Glomerular visceral epithelial cell (primary cell): ENCODE measurements around the gene ARHGAP15.

ENCODE experiments used
- DNase-seq: peaks from one replicate; pipeline ENCODE4 v3.0.0-alpha.2; 2016; ENCODE audit errors: extremely low spot score

ARHGAP15 gene

DNA sequence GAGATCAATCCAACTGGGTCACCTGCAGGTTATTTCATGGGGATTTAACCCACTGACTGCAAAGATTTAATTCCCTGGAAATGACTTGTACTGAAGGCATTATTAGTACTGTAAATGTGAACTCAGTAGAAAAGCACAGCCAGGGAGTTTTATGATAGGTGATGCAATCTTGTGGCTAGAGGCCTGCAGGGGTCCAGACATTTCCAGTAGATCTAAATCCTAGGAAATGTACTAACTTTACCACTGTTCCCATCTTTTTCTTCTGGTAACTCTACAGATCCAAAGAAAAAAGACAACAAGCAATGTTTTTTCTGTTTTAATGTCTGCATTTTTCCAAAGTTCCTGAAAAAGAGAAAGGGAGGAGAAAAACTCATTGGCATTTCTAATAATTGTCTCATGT is 500.1 kb downstream of the ARHGAP15 start:
- peak; percentile 39 for DNase-seq

DNA sequence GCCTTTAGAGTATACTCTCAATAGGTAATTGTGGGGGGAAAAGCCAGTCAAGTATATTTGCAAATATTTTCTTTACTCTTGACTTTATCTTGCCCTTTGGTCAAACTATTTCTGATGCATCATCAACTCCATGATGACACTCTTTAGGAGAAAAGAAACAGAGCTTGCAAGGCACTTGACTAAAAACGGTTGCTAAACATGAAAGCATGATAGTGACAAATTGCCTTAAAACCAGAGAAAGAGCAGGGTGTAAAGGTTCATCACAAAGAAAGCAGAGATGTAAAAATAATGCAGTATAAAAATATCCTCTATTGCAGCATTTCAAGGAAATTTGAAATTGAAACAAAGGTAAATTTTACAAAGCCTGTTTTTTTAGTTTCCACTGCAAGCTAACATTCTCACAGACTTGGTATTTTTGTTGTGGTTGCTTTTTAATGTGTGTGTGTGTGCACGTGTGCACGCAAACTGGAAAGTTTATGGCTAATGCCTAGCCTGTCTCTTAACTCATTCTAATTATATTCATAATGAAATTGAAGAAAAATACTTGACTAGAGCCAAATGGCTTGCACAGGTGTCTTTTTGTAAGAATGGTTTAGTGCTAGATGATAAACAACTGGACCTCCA is 503.6 kb downstream of the ARHGAP15 start:
- DNase-seq, result no peak

DNA sequence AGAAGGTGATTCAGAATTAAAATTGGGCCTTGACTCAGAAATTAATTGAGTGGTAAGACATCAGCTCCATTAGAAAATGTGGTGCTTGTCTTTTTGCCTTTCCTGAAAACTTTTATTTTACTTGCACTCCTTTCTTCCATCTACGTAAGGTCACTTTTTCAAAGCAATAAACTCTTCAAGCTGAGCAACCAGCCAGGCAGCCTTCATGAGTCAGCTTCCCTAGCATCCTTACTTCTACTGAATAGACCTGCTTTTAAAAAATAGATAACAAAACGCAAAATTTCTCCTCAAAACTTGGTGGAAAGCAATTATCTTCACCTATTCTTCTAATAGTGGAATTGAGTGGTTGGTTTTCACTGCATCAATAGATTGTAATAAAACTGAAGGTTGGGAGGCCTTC is 504.2 kb downstream of the ARHGAP15 start:
- DNase-seq, result no peak

DNA sequence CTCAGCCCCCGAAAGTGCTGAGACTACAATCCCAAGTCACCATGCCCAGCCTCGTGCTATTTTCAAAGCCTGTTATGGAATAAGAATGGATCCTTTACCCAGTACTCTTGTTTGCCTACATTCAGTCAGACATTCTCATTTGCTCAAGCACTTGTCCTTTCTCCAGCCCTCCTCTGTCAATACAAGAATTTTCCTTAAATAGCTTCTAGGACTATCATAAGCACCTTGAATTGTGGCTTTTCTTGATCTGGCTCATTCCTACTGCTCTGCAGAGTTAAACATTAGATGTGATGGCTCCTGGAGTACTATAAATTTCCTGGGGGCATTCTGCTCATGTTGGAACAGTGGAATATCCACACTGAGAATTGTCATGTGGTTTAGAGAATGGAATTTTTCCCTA is 506.1 kb downstream of the ARHGAP15 start:
- DNase-seq, result no peak

DNA sequence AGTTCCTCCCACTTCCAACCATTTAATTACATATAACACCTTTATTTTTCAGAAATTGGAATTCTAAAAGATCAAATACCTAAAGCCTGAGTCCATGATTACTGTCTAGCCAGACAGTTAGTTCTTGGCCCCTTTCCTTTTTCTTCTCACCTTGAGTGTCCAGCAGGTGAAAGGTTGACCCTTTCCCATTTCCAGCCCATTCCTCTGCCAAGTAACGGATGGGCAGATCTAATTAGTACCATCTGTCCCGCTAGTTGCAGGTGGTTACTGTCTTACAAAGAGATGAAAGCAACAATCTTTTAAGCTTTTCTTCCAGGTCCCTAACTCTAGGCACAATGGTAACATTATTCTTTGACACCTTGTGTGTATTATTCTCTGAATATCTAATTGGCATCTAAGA is 506.7 kb downstream of the ARHGAP15 start:
- DNase-seq, result no peak

DNA sequence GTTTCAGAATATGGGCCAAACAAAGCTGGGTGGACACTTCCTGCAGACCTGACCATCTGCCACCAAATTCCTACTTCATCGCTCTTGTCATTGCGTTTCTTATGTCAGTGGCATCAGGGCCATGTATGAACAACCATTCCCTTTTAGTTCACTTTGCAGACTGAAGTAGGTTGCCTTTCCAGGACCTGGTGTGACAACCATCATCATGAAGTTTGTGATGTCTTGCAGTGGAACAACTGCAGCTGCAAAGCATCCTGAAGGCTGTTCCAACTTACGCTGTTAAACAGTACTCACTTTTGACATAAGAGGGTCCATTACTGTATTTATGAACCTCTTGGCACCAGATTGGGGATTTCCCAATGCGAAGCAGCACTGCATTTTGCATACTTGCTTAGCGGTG is 511.6 kb downstream of the ARHGAP15 start:
- DNase-seq, result no peak

DNA sequence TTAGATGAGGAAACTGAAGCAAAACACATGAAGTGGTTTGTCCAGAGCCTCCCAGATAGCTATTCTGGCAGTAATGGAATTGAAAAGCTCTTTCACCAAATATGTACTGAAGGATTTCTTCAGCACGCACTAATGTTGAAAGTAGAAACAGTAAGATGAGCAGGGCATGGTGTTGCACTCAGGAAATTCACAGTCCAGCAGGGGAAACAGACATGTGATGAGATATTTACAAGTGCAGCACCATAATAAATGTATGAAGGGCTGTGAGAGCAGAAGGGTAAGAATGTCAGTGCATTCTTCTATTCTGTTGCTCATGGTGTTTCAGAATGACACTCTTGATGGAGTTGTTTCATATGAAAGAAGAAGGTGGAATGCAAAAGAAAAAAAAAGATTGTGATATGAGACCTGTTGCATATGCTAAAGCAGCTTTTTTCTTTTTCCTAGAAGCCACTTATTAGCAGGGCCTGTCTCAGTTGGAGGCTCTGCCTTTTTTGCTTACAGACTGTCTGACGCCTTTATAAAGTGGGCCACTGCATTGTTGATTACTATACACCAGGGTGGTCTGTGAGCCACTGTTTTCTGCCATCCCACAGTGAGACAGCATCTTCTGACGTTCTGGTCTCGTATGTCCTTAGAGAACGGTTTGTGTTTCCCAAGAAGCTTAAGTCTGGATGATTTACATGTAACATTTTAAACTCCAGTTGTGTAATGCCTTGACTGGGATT is 516.9 kb downstream of the ARHGAP15 start:
- peak; percentile 11 for DNase-seq

DNA sequence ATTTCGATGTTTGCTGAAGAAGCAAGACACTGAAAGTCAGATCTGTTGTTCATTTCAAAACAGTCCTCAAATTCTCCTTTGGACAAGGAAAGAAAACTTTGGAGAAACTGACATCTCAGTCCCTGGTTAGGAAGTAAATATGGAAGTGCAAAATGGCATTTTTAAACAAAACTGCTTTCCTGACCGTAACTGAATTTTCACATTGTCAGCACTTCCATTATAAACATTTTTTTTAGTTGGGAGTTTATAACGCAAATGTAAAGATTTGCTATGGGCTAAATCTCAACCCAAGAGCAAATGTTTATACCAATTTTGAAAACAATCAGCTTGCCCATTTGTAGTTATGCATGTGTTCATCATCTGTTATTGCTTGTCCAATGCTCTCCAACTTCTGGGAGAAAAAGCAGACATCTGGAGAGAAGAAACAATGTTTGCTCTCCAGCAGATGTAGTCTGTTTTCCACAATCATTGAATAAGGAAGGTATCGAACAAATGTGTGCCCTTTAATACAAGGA is 520.1 kb downstream of the ARHGAP15 start:
- no peak for DNase-seq

DNA sequence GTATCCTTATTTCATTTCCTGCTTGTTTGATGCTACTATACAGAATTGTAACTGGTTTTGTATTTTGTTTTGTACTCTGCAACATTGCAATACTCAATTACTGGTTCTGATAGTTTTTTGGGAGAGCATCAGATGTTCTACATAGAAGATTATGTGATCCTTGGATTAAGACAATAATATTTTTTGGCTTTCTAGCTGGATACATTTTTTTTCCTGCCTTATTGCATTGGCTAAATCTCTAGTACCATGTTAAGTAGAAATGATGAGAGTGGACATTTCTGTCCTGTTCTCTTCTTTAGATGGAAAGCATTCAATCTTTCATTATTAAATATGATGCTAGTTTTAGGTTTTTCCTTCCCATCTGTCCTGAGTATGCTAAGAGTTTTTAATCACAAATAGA is 523.5 kb downstream of the ARHGAP15 start:
- no peak for DNase-seq

DNA sequence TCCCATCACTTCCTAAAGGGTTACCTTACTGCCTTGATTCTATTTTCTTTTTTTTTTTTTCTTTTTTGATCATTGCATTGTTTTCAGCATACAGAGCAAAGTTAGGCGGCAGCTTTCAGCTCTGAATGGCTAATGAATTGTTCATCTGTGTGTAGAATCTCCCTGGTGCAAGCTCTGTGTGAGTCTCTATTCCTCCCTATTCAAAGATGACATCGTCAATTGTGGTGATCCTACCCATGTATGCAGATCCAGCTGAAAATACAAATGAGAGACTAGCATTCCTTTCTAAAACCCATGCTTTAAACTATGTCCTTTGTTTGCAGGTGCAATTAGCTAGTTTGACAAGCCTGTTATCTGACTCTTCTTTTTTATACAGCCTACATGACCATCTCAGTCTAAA is 539.0 kb downstream of the ARHGAP15 start:
- DNase-seq, result no peak

DNA sequence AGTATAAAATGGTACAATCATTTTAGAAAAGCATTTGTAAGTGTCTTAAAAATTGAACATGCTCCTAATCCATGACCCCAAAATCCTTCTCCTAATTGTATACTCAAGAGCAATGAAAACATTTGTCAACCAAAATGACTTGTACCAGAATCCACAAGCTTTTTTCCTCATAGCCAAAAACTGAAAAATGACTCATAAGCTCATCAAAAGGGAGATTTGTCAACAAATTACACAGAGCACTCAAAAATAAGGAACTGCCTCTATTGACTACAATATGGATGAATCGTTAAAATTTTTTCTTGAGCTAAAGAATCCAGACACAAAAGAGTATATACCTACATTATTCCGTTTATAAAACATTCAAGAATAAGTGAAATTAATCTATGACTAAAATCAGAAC is 544.8 kb downstream of the ARHGAP15 start:
- no peak for DNase-seq

DNA sequence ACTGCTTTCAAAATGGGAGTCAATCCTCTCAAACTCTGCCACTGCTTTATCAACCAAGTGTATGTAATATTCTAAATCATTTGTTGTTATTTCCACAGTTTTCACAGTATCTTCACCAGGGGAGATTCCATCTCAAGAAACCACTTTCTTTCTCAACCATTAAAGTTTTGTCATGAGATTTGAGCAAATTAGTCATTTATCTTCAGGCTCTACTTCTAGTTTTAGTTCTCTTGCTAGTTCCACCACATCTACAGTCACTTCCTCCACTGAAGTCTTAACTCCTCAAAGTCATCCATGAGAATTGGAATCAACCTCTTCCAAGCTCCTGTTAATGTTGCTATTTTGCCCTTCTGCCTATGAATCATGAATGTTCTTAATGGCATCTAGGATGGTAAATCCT is 545.8 kb downstream of the ARHGAP15 start:
- no peak for DNase-seq

DNA sequence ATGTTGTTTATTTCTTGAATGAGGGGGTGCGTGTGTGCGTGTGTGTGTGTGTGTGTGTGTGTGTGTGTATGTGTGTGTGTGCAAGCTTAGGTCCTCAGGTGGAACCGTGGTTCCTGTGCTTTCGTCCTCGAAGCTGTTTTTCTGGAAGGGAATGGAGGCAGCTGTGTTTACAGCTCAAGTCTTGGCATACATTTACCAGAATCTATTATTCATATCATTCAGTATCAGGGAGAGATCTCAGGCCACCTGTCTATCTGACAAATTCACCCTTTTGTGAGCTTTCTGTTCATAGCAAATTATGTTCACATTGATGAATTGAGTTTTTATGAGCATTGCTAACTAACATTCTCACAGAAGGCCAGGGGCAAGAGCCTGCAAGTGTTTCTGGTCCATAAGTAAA is 550.4 kb downstream of the ARHGAP15 start:
- DNase-seq, result no peak

DNA sequence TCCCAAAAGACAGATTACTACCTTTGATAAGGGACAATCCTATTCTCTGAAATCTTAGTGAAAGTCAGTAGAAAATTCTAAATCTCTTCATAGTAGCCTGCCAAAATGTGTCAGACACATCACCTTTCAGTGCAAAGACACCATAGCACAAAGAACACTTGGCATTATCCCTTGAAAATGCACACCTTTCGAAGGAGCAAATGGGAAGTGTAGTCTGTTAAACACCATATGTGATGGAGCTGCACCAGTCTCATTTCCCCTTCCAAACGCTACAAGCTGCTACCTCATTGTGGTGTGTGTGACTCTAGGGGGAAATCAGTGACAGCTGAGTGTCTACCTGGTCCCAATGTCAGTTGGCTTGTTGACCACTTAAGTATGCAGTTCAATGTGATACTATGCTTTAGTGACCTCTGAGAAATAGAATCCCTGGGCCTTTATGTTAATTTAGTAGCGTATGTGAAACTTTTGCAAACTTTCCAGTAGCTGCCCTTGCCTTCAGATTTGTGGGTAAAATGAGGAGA is 551.7 kb downstream of the ARHGAP15 start:
- no peak for DNase-seq

DNA sequence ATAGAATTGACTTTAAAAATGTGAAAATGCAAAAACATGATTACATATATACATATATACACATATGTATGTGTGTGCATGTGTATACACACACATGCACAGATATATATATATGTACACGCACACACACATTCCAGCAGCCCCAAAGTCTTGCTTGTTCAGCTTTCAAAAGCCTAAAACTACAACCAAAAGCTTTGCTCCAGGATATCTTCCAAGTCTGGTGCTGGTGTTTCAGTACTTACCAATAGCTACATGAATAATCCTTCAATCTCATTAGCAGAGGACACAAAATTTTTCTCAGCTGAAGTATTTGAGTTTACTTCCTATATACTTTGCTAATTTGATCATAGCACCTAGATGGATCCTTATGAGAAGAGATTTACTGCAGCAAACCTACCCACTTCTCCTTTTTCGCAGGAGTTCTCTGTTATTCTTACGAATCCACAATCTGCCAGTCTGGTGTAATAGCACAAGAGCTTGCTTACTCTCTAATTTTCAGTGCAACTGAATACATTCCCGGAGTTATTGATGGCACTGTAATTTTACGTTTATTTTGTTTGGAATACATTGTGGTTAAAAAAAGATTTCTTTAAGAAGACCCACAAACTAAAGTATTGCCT is 553.3 kb downstream of the ARHGAP15 start:
- DNase-seq, result no peak

DNA sequence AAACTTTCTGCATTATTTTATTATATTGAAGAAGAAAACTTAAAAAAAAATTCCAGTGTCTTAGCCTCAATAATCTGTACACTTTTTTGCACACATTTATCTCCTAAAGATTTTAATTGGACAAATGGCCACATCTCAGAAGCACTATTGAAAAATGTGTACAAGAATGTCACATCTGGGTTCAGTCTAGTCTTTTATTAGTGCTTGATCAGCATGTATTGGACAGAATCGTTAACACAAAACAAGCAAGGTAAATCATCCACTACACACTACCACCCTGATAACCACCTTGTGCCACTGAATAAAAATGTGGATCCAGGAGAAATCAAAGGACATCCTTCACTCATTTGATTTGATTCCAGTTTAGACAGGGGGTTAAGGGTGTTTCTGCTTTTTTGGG is 554.8 kb downstream of the ARHGAP15 start:
- DNase-seq, result no peak

DNA sequence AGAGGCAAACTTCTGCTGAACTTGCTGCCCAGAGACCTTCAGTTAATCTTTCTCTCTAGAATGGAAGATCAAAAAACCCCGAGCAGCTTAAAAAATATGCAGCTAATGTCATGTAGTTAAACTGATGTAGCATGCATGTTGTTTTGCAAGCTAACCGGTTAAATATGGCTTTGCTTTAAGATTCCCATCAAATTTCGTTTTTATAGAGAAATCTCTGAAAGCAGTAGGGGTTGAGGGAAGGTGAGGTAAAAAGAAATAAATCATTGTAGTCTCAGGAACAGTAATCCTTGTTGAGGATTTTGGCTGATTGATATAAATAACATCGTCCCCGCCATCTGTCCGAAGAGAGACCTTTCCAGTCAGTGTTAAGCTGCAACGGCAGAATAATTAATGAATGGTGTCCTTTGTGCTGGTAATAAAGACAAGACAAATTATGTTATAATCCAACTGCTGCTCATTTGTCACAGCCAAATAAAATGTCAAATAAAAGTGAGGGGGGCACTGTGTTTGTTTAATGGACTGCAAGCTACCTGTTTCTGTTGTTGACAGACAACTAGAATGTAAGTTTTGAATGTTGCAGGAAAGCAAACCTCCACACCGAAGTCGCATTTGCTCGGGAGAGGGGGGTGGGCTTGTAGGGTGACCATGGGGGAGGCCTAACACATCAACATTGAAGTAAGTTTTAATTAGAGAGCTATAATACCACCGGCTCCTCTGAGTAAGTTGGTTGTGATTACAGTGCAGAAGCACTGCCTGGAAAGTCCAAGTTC is 555.5 kb downstream of the ARHGAP15 start:
- no peak for DNase-seq

DNA sequence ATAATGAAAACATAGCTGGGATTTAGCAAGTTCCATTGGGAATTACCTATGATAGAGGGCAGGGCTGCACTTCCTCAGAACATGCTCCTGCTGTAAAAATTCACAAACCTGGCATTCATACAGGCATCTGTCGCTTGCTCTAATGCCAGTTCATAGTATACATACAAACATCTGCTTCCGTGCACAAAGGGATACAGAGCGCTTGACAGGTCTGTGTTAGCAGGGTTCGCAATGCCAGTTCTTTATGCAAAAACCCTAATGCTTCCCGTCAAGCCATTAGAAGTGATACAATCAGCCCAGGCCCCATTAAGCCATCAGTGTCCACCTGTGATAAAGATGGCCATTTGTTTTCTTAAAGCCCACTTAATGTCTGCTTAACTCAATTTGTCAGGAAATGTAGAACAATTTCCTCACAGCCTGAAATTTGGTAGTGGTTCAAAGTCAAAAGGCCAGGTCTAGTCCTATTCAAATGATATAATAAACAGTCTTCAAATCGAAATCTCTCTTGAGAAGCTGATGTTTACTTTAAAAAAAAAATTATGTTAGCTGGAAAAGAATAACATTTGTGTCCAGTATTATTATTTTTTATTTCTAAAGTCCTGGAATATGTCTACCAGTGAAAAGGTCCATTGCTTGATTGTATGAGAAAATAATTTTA is 556.3 kb downstream of the ARHGAP15 start:
- DNase-seq, result no peak

DNA sequence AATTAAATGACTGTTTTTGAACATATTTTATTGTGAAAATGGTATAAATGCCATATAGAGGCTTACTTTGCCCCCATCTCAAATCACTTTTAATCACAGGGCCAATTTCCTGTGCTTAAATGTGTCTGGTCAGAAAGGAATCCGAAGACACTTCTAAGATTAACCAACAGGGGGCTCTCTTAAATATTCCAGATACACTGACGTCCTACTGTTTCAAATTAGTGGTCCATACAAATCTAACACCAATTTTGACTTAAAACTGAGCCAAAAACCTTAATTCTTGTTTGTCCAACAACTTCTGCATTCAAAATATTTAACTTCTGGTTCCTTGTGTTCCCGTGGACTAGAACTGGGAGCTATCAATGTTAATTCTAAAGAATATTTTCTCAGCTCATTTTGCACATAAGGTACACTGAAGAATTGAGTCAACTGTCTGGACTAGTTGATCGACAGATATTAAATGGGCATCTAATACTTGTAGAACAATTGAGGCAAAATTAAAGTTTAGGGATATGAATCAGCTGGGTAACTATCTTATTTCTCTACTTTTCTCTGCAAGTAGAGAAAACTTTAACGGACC is 557.5 kb downstream of the ARHGAP15 start:
- peak; percentile 54 for DNase-seq

DNA sequence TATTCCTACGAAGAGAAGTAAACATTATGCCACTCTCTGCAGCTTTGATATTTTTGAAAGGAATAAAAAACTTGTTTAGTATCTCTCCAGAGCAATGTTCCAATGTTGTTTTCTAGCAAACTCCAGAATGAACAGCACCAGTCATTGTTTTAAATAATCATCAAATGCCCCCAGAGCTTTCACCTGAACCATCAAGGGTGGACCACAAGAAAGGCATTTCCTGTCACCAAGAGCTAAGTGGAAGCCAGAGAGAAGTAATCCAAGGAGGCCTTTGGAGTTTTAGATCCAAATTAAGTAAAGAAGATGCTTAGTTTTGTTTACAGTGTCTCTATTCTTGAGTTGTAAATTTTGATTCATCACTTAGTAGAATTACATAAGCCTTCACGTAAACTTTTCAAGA is 559.0 kb downstream of the ARHGAP15 start:
- DNase-seq, result no peak

DNA sequence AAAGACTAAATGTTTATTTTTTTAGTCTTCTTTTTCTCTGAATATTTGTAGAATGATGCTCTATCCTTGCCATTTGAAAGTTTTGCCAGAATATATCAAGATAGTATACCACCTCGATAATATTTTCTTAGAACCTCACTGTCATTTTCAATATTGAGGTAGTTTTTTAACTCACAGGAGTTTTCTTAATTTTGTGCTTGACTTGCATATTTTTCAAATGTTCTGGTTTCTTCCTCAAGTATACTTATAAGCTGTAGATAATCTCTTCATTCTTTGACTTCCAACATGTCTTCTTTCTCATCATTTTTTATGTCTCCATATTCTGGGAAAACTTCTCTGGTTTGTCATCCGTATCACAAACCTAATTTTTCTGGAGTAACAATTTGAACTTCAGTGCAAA is 559.6 kb downstream of the ARHGAP15 start:
- DNase-seq, result no peak
